Neural crest cell (in vitro differentiated cells): ENCODE measurements around the gene OTUB2. TPM values are rescaled to one million over a fixed set of nuclear protein-coding genes. Genes with fewer than 3 reads are reported as not detected.

Experiments used
- DNase-seq: peaks from one replicate; pipeline ENCODE4 v3.0.0; 2021; ENCODE audit warnings: low read depth, mixed read lengths, low spot score
- H3K27ac Mint-ChIP-seq: one replicate; pipeline ENCODE4 v1.8.0; 2021; ENCODE audit warnings: mild to moderate bottlenecking, mixed read lengths; ENCODE audit not compliant: unreplicated experiment
- H3K27me3 Mint-ChIP-seq: 2 replicates; pipeline ENCODE4 v1.8.0; 2021; ENCODE audit warnings: low read depth, mild to moderate bottlenecking, mixed read lengths
- H3K36me3 Mint-ChIP-seq: 2 replicates; pipeline ENCODE4 v1.8.0; 2021; ENCODE audit warnings: low read depth, mild to moderate bottlenecking, mixed read lengths
- H3K4me1 Mint-ChIP-seq: 2 replicates; pipeline ENCODE4 v1.8.0; 2021; ENCODE audit warnings: mixed read lengths
- H3K4me3 Mint-ChIP-seq: one replicate; pipeline ENCODE4 v1.8.0; 2021; ENCODE audit warnings: mild to moderate bottlenecking, mixed read lengths
- H3K9me3 Mint-ChIP-seq: 2 replicates; pipeline ENCODE4 v1.8.0; 2021; ENCODE audit warnings: mixed read lengths
- total RNA-seq: library from RNA; stranded (reverse); gene quantifications from 2 replicates; pipeline ENCODE4 v1.2.1, GENCODE V29; 2021
- TF ChIP-seq, protein P1 (sequence below): fragments of 200-600 bp; sonication (generic); conservative IDR thresholded peaks from 2 replicates; pipeline ENCODE4 v1.5.0; 2021; ENCODE audit warnings: antibody characterized with exemption, mild to moderate bottlenecking

The OTUB2 gene
- total RNA-seq, 1 donor from 2014 or later = 4.4 TPM

- Mint-ChIP-seq H3K4me3 (peak overlapping the region; percentile 31), H3K27ac (no peak overlapping the region), H3K36me3 (peaks cover 47% of the 10 kb centered on the region), H3K27me3 (no peaks in the 10 kb centered on the region), H3K4me1 (peaks cover 43% of the 10 kb centered on the region), H3K9me3 (peaks cover 14% of the 10 kb centered on the region)
- TF ChIP-seq, protein P1, sequence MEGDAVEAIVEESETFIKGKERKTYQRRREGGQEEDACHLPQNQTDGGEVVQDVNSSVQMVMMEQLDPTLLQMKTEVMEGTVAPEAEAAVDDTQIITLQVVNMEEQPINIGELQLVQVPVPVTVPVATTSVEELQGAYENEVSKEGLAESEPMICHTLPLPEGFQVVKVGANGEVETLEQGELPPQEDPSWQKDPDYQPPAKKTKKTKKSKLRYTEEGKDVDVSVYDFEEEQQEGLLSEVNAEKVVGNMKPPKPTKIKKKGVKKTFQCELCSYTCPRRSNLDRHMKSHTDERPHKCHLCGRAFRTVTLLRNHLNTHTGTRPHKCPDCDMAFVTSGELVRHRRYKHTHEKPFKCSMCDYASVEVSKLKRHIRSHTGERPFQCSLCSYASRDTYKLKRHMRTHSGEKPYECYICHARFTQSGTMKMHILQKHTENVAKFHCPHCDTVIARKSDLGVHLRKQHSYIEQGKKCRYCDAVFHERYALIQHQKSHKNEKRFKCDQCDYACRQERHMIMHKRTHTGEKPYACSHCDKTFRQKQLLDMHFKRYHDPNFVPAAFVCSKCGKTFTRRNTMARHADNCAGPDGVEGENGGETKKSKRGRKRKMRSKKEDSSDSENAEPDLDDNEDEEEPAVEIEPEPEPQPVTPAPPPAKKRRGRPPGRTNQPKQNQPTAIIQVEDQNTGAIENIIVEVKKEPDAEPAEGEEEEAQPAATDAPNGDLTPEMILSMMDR = no peak
- no peak for DNase-seq
These were observed 51.1 kb downstream of the OTUB2 start for GRCh38 chr14:94077111-94077821.

- H3K27me3 Mint-ChIP-seq = no peaks in the 10 kb centered on the region
- H3K36me3 Mint-ChIP-seq = peaks cover 44% of the 10 kb centered on the region
- peaks cover 13% of the 10 kb centered on the region for H3K9me3 Mint-ChIP-seq
These were observed 51.7 kb downstream of the OTUB2 start for GRCh38 chr14:94077823-94078222.

GRCh38 chr14:94079891-94080620 is 53.9 kb downstream of the OTUB2 start:
- H3K9me3 Mint-ChIP-seq = peaks cover 6% of the 10 kb centered on the region
- H3K4me1 Mint-ChIP-seq = peaks cover 53% of the 10 kb centered on the region
- peak overlapping the region; percentile 98 for H3K4me3 Mint-ChIP-seq
- peaks cover 36% of the 10 kb centered on the region for H3K36me3 Mint-ChIP-seq
- H3K27ac Mint-ChIP-seq = peak overlapping the region; percentile 99
- no peak for DNase-seq
- H3K27me3 Mint-ChIP-seq = no peaks in the 10 kb centered on the region
- TF ChIP-seq, protein P1 = no peak

More at GRCh38 chr14:94077823-94078222, 51.7 kb downstream of the OTUB2 start:
- no peak overlapping the region for H3K27ac Mint-ChIP-seq
- H3K4me3 Mint-ChIP-seq = peak overlapping the region; percentile 98
- DNase-seq = no peak
- TF ChIP-seq, protein P1 = no peak
- peaks cover 46% of the 10 kb centered on the region for H3K4me1 Mint-ChIP-seq

GRCh38 chr14:94080621-94081385 is 54.7 kb downstream of the OTUB2 start, which contains the start of the genes DDX24 and IFI27L1:
Gene DDX24, minus strand, starts transcription at chr14:94081202. Its CDS starts 1,460 bp downstream, at chr14:94079742.
Gene IFI27L1, plus strand, starts transcription at chr14:94081310. Its CDS starts 15,628 bp downstream, at chr14:94096938.
- TF ChIP-seq, protein P1 = no peak
- H3K4me1 Mint-ChIP-seq = peaks cover 53% of the 10 kb centered on the region
- H3K27me3 Mint-ChIP-seq = no peaks in the 10 kb centered on the region
- H3K4me3 Mint-ChIP-seq = peak within 1 kb of the TSS; percentile 98
- H3K9me3 Mint-ChIP-seq = no peaks in the 10 kb centered on the region
- H3K36me3 Mint-ChIP-seq = peaks cover 29% of the 10 kb centered on the region
- peak; percentile 92 for DNase-seq
- peak within 1 kb of the TSS; percentile 99 for H3K27ac Mint-ChIP-seq

GRCh38 chr14:94081386-94081820 is 55.3 kb downstream of the OTUB2 start:
- H3K36me3 Mint-ChIP-seq = peaks cover 32% of the 10 kb centered on the region

More at GRCh38 chr14:94081386-94081820, 55.3 kb downstream of the OTUB2 start:
- no peak for DNase-seq
- TF ChIP-seq, protein P1 = no peak
- Mint-ChIP-seq H3K27me3 (no peaks in the 10 kb centered on the region), H3K4me1 (peaks cover 53% of the 10 kb centered on the region), H3K4me3 (peak overlapping the region; percentile 98), H3K27ac (peak overlapping the region; percentile 97), H3K9me3 (no peaks in the 10 kb centered on the region)
